ENCODE data around the gene WDR43. TPM values are rescaled to one million over a fixed set of nuclear protein-coding genes. Genes with fewer than 3 reads are reported as not detected.

The WDR43 gene
- total RNA-seq: 45.5 TPM

- peak; percentile 95 to 99 (median 98) for DNase-seq (ENCODE audit: low read depth in 2 of 3, low spot score in 2 of 3)
Observed at GRCh38 chr2:28894470-28895188, at the start of gene WDR43. TSS of gene WDR43 (plus strand) at chr2:28894667. CDS start at chr2:28894699, 32 bp downstream.

GRCh38 chr2:28855193-28855592 is 39.3 kb upstream of the WDR43 start:
- DNase-seq (ENCODE audit: low read depth in 2 of 3, low spot score in 2 of 3): no peak

- no peak for DNase-seq (ENCODE audit: low read depth in 2 of 3, low spot score in 2 of 3)
Observed at GRCh38 chr2:28855977-28856376, 38.5 kb upstream of the WDR43 start.

GRCh38 chr2:28868611-28869010 is 25.9 kb upstream of the WDR43 start:
- DNase-seq (ENCODE audit: low read depth in 2 of 3, low spot score in 2 of 3): no peak

GRCh38 chr2:28869494-28870145 is 24.8 kb upstream of the WDR43 start:
- no peak for DNase-seq (ENCODE audit: low read depth in 2 of 3, low spot score in 2 of 3)

GRCh38 chr2:28870146-28870891 is 24.1 kb upstream of the WDR43 start, which contains the start of gene TRMT61B:
TSS of gene TRMT61B (minus strand) at chr2:28870309. CDS start at chr2:28870277, 32 bp downstream.
- peak; percentile 95 to 96 (median 96) for DNase-seq (ENCODE audit: low read depth in 2 of 3, low spot score in 2 of 3)

GRCh38 chr2:28871620-28872019 is 22.8 kb upstream of the WDR43 start:
- no peak for DNase-seq (ENCODE audit: low read depth in 2 of 3, low spot score in 2 of 3)

GRCh38 chr2:28880193-28880592 is 14.3 kb upstream of the WDR43 start:
- no peak for DNase-seq (ENCODE audit: low read depth in 2 of 3, low spot score in 2 of 3)

- no peak for DNase-seq (ENCODE audit: low read depth in 2 of 3, low spot score in 2 of 3)
Observed at GRCh38 chr2:28893488-28893887, 979 bp upstream of the WDR43 start.

- DNase-seq (ENCODE audit: low read depth in 2 of 3, low spot score in 2 of 3): peak in 2 of 3 donors; percentile 13 to 32
Observed at GRCh38 chr2:28895189-28895893, 874 bp downstream of the WDR43 start.

GRCh38 chr2:28896906-28897305 is 2.4 kb downstream of the WDR43 start:
- DNase-seq (ENCODE audit: low read depth in 2 of 3, low spot score in 2 of 3): no peak

GRCh38 chr2:28898048-28898447 is 3.6 kb downstream of the WDR43 start:
- no peak for DNase-seq (ENCODE audit: low read depth in 2 of 3, low spot score in 2 of 3)

- DNase-seq (ENCODE audit: low read depth in 2 of 3, low spot score in 2 of 3): no peak
Observed at GRCh38 chr2:28901202-28901601, 6.7 kb downstream of the WDR43 start.

GRCh38 chr2:28901841-28902240 is 7.4 kb downstream of the WDR43 start:
- DNase-seq (ENCODE audit: low read depth in 2 of 3, low spot score in 2 of 3): no peak

- DNase-seq (ENCODE audit: low read depth in 2 of 3, low spot score in 2 of 3): no peak
Observed at GRCh38 chr2:28902584-28902983, 8.1 kb downstream of the WDR43 start.

GRCh38 chr2:28904295-28904694 is 9.8 kb downstream of the WDR43 start:
- DNase-seq (ENCODE audit: low read depth in 2 of 3, low spot score in 2 of 3): no peak

GRCh38 chr2:28904802-28905457 is 10.5 kb downstream of the WDR43 start:
- no peak for DNase-seq (ENCODE audit: low read depth in 2 of 3, low spot score in 2 of 3)

- DNase-seq (ENCODE audit: low read depth in 2 of 3, low spot score in 2 of 3): no peak
Observed at GRCh38 chr2:28905533-28905932, 11.1 kb downstream of the WDR43 start.

GRCh38 chr2:28906376-28906775 is 11.9 kb downstream of the WDR43 start:
- no peak for DNase-seq (ENCODE audit: low read depth in 2 of 3, low spot score in 2 of 3)

- no peak for DNase-seq (ENCODE audit: low read depth in 2 of 3, low spot score in 2 of 3)
Observed at GRCh38 chr2:28906821-28907220, 12.4 kb downstream of the WDR43 start.
